Activated CD4-positive, alpha-beta T cell treated with anti-CD3 and anti-CD28 coated beads for 24 hours (primary cell): ENCODE results near the gene FADS2.

Experiments used
- DNase-seq, 2 donors: peaks; one replicate each; pipeline ENCODE4 v3.0.0-alpha.2; 2020; ENCODE audit warnings: low read depth in 2 of 2

Gene FADS2

GRCh38 chr11:61887839-61888494 lies 59.9 kb downstream of the FADS2 start:
- DNase-seq = no peak

DNA sequence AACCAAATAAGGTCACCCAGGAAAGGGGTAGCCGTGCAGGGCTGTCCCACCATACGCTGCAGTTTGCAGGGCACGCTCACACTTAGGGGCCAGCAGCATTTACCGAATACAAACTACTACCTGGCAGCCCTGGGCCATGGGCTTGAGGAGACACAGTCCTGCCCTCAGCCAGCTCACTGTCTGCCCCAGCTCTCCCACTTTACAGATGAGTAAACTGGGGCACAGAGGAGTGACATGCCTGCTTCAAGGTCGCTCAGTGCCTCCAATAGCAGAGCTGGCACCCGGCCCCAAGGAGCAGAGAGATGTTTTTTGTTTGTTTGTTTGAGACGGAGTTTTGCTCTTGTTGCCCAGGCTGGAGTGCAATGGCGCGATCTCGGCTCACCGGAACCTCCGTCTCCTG lies 60.5 kb downstream of the FADS2 start:
- DNase-seq = no peak

- DNase-seq = no peak
Measured at GRCh38 chr11:61889831-61890230, 61.7 kb downstream of the FADS2 start.

- peak in 1 of 2 donors; percentile 20 for DNase-seq
Measured at GRCh38 chr11:61890529-61891330, 62.6 kb downstream of the FADS2 start.

- peak; percentile 21 to 54 for DNase-seq
Measured at GRCh38 chr11:61891331-61892084, 63.4 kb downstream of the FADS2 start, which contains the start of gene FADS3. Gene FADS3 (minus strand): TSS chr11:61891545. CDS start chr11:61891381, 164 bp downstream.

GRCh38 chr11:61892085-61892370 lies 63.9 kb downstream of the FADS2 start:
- DNase-seq = no peak

DNA sequence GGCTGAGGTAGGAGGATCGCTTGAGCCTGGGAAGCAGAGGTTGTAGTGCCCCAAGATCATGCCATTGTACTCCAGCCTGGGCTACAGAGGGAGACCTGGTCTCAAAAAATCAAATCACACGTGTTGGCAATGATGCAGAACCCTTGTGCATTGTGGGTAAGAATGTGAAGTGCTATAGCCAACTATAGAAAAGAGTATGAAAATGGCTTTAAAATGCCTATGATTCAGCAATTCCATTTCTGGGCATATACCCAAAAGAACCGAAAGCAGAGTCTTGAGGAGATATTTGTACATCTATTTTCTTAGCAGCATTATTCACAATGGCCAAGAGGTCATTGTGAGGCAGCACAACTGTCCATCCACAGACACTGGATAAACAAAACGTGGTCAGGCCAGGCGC lies 65.9 kb downstream of the FADS2 start:
- no peak for DNase-seq

GRCh38 chr11:61895046-61895717 lies 67.1 kb downstream of the FADS2 start:
- DNase-seq = no peak

GRCh38 chr11:61895718-61896059 lies 67.6 kb downstream of the FADS2 start:
- no peak for DNase-seq

- no peak for DNase-seq
Measured at GRCh38 chr11:61896665-61897386, 68.7 kb downstream of the FADS2 start.

- peak; percentile 70 to 75 for DNase-seq
Measured at GRCh38 chr11:61897387-61898246, 69.5 kb downstream of the FADS2 start.

DNA sequence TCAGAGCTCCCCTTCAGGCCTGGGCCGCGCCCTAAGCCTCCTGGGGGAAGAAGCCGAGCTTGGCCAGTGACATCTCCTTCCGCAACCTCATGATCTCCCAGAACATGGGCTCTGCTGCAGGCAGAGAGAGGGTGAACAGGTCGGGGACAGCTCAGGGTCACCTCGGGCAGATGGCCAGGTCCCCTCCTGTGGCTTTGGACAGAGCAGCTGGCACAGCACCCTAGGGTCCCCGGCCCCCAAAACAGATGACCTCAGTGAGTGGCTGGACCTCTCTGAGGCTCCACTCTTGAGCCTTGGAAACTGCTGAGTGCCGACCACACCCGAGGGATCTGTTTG lies 70.1 kb downstream of the FADS2 start:
- DNase-seq = no peak

DNA sequence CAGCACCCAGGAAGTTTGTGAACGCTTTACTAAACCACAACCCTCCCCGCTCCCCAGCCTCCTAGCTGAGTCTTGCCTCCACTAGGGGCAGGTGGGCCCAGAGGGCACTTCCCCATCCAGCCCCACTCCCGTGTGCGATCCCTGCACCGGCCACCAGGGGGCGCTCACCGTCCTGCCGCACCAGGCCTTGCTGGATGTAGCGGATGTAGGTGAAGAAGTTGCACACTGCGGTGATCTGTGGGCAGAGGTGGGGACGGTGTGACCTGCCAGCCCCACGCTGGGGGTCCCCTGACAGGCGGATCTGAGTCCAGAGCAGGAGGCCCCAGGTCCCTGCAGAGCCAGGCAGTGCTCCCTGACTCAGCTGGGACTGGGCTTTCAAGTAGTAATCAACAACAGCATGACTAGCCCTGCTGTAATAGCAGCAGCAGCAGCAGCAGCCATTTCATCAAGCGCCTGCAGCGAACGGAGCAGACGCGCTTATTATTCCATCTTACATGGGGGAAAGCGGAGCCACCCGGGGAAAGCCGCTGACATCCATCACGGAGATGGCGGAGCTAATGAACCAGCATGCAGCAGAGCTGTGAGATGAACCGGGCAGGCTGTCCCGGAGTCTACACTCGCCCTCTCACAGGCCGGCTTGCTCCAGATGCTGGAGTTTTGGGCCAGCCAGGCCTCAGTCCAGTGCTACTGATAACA lies 71.2 kb downstream of the FADS2 start:
- DNase-seq = peak; percentile 92

GRCh38 chr11:61900251-61900650 lies 72.2 kb downstream of the FADS2 start:
- DNase-seq = no peak

DNA sequence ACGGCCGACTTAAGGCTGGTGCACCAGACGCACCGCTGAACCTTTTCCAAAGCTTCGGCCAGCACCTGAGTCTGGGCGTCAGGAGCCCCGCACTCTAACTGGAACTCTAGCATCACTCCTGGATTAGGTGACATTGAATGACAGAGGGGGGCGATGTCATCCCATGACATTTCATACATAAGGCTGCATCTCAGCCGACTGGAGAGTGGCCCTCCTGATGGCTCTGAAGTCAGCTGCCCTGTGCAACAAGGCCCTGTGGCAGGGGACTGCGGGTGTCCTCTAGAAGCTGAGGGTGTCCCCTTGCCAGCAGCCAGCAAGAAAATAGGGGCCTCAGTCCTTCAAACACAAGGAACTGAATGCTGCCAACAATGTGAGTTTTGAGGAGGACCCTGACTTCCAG lies 73.3 kb downstream of the FADS2 start:
- no peak for DNase-seq

DNA sequence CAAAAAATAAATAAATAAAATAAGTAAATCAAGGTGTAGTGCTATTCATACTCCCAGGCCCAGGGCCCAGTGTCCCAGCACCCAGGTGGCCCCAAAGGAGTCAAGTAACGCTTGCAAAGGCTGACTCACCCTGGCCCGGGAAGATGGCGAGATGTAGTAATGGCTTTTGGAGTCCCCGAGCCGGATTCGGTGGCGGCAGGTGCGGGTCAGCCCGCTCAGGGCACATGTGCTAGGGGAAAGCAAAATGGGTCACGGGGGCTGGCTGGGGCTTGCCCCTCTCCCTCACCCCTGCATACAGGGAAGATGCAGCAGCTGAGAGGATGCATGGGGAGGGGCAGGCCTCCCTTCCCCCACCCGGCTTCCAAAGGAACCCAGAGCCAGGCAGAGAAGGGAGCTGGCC lies 74.2 kb downstream of the FADS2 start:
- no peak for DNase-seq

DNA sequence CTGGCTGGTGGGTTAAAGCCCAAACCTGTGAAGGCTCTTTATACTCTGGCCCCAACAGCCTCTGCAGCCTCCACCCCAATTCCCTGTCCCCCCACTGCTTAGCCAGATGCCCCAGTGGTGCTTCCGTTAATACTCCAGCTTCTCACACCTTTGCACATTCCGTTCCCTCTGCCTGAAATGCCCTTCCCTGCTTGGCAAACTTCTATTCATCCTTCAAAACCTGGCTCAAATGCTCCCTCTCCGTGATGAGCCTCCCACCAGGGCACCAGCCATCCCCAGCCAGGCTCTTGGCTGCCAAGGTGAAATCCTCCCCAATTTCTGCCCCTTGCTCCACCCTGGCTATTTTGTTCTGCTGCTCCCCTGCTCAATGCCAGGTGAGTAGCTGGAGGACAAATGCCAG lies 75.7 kb downstream of the FADS2 start:
- no peak for DNase-seq

DNA sequence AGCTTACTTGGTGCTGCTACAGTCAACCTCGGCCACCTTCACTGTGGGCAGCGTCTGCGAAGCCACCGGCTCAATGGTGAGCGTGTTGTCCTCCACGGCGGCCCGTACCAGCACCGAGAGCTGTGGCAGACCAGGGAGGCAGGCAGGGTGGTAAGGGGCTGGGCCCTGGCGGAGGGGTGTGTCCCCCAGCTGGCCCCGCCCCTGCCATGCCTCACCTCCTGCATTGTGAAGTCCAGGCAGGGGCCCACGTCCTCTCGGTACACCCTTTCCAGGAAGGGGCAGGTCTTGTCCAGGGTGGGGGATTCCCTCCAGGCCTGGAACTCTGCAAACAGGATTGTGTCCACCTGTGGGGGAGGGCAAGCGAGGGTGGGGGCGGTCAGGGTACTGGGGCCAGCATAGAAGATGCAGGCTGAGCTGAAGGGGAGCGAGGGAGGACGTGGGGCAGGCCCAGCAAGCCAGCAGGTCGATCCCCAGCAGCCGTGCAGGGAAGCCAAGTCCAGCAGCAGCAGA lies 76.5 kb downstream of the FADS2 start:
- no peak for DNase-seq

GRCh38 chr11:61905067-61905696 lies 77.1 kb downstream of the FADS2 start:
- DNase-seq = no peak
